Retina (tissue), 1 donor: ENCODE data around the gene GP1BA.
"Not testable (repeated sequence)": the region's sequence is repeated elsewhere in the genome, so short reads cannot be mapped to it uniquely, and the experiment has no call there.

Experiments
- DNase-seq: peaks from one replicate; pipeline ENCODE4 v3.0.0-alpha.2; 2016

Gene GP1BA

GRCh38 chr17:4901648-4902344, 30.3 kb upstream of the GP1BA start:
- peak; percentile 23 for DNase-seq

GRCh38 chr17:4902540-4902939, 29.5 kb upstream of the GP1BA start:
- no peak for DNase-seq

GRCh38 chr17:4903051-4903818, 28.8 kb upstream of the GP1BA start, which contains the start of gene CHRNE:
TSS of gene CHRNE (minus strand) at chr17:4903098. CDS start at chr17:4903063, 35 bp downstream.
- DNase-seq, result peak; percentile 80

GRCh38 chr17:4906642-4907041, 25.4 kb upstream of the GP1BA start:
- DNase-seq, result not testable (repeated sequence)

GRCh38 chr17:4908301-4908700, 23.8 kb upstream of the GP1BA start:
- peak; percentile 28 for DNase-seq

- peak; percentile 90 for DNase-seq
Measured at GRCh38 chr17:4908711-4909496, 23.2 kb upstream of the GP1BA start.

GRCh38 chr17:4913994-4914393, 18.1 kb upstream of the GP1BA start:
- no peak for DNase-seq

GRCh38 chr17:4914551-4914950, 17.5 kb upstream of the GP1BA start:
- DNase-seq, result not testable (repeated sequence)

GRCh38 chr17:4919511-4920047, 12.5 kb upstream of the GP1BA start:
- DNase-seq, result no peak

GRCh38 chr17:4920351-4921048, 11.6 kb upstream of the GP1BA start:
- DNase-seq, result no peak

GRCh38 chr17:4921320-4921719, 10.8 kb upstream of the GP1BA start:
- DNase-seq, result no peak

- DNase-seq, result not testable (repeated sequence)
Measured at GRCh38 chr17:4926577-4927335, 5.3 kb upstream of the GP1BA start.

GRCh38 chr17:4928881-4929280, 3.2 kb upstream of the GP1BA start:
- no peak for DNase-seq

- DNase-seq, result no peak
Measured at GRCh38 chr17:4932756-4933155, 679 bp downstream of the GP1BA start.

- no peak for DNase-seq
Measured at GRCh38 chr17:4933646-4934045, 1.6 kb downstream of the GP1BA start.

- no peak for DNase-seq
Measured at GRCh38 chr17:4934173-4934979, 2.3 kb downstream of the GP1BA start.

- no peak for DNase-seq
Measured at GRCh38 chr17:4935650-4936049, 3.6 kb downstream of the GP1BA start.

GRCh38 chr17:4936436-4936835, 4.4 kb downstream of the GP1BA start:
- DNase-seq, result no peak

- no peak for DNase-seq
Measured at GRCh38 chr17:4937553-4937952, 5.5 kb downstream of the GP1BA start.

GRCh38 chr17:4938069-4938491, 6.0 kb downstream of the GP1BA start:
- DNase-seq, result no peak
